Measurements from ENCODE around the gene DHRS4. TPM values are rescaled to one million over a fixed set of nuclear protein-coding genes. Genes with fewer than 3 reads are reported as not detected.

DHRS4 gene
- total and polyA plus RNA-seq, 2 of the 13 experiments (the other 11 are each of a cell fraction or from before 2014, with no cell fraction given): 23.9 to 45.1 TPM

DNA sequence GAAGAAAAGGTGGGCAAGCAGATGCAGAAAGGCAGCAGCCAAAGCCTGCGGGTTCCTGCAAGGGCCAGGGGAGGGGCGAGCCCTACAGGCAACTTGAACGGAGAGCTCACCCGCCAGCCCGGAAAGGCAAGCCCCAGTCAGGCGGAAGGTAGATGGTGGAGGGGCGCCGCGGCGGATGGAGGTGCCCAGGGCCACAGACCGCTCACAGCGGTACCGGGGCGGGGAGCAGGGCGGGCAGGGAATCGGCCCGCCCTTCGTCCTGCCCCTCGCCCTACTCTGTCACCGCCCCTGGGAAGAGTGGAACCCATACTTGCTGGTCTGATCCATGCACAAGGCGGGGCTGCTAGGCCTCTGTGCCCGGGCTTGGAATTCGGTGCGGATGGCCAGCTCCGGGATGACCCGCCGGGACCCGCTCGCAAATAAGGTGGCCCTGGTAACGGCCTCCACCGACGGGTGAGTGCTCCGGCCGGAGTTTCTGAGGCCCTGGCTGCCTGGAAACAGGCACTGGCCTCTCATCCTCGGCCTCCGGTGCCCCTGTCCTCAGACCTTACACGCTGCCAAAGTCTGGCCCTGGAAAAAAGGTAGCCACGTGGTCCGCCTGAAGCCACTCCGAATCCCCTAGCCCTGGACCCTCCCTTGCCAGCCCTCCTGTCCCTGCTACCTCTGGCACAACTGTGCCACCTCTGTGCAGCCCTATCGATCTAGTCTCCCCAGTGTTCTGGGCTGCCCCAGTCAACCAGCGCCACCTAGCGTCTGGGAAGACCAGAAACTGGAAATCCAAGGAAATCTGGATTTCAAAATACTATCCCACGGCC is at the start of gene DHRS4 (continued):
- TF ChIP-seq, protein P1, sequence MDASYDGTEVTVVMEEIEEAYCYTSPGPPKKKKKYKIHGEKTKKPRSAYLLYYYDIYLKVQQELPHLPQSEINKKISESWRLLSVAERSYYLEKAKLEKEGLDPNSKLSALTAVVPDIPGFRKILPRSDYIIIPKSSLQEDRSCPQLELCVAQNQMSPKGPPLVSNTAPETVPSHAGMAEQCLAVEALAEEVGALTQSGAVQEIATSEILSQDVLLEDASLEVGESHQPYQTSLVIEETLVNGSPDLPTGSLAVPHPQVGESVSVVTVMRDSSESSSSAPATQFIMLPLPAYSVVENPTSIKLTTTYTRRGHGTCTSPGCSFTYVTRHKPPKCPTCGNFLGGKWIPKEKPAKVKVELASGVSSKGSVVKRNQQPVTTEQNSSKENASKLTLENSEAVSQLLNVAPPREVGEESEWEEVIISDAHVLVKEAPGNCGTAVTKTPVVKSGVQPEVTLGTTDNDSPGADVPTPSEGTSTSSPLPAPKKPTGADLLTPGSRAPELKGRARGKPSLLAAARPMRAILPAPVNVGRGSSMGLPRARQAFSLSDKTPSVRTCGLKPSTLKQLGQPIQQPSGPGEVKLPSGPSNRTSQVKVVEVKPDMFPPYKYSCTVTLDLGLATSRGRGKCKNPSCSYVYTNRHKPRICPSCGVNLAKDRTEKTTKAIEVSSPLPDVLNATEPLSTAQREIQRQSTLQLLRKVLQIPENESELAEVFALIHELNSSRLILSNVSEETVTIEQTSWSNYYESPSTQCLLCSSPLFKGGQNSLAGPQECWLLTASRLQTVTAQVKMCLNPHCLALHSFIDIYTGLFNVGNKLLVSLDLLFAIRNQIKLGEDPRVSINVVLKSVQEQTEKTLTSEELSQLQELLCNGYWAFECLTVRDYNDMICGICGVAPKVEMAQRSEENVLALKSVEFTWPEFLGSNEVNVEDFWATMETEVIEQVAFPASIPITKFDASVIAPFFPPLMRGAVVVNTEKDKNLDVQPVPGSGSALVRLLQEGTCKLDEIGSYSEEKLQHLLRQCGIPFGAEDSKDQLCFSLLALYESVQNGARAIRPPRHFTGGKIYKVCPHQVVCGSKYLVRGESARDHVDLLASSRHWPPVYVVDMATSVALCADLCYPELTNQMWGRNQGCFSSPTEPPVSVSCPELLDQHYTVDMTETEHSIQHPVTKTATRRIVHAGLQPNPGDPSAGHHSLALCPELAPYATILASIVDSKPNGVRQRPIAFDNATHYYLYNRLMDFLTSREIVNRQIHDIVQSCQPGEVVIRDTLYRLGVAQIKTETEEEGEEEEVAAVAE (CRISPR knock-in tag; IDR thresholded peaks at IDR 0.05; ENCODE audit: borderline replicate concordance): peak; percentile 76
- TF ChIP-seq, protein P2, sequence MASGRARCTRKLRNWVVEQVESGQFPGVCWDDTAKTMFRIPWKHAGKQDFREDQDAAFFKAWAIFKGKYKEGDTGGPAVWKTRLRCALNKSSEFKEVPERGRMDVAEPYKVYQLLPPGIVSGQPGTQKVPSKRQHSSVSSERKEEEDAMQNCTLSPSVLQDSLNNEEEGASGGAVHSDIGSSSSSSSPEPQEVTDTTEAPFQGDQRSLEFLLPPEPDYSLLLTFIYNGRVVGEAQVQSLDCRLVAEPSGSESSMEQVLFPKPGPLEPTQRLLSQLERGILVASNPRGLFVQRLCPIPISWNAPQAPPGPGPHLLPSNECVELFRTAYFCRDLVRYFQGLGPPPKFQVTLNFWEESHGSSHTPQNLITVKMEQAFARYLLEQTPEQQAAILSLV (CRISPR knock-in tag; IDR thresholded peaks at IDR 0.05; ENCODE audit: borderline replicate concordance): peak; percentile 98
- TF ChIP-seq TARDBP (CRISPR knock-in tag; IDR thresholded peaks at IDR 0.05): peak; percentile 87
- TF ChIP-seq, protein P3, sequence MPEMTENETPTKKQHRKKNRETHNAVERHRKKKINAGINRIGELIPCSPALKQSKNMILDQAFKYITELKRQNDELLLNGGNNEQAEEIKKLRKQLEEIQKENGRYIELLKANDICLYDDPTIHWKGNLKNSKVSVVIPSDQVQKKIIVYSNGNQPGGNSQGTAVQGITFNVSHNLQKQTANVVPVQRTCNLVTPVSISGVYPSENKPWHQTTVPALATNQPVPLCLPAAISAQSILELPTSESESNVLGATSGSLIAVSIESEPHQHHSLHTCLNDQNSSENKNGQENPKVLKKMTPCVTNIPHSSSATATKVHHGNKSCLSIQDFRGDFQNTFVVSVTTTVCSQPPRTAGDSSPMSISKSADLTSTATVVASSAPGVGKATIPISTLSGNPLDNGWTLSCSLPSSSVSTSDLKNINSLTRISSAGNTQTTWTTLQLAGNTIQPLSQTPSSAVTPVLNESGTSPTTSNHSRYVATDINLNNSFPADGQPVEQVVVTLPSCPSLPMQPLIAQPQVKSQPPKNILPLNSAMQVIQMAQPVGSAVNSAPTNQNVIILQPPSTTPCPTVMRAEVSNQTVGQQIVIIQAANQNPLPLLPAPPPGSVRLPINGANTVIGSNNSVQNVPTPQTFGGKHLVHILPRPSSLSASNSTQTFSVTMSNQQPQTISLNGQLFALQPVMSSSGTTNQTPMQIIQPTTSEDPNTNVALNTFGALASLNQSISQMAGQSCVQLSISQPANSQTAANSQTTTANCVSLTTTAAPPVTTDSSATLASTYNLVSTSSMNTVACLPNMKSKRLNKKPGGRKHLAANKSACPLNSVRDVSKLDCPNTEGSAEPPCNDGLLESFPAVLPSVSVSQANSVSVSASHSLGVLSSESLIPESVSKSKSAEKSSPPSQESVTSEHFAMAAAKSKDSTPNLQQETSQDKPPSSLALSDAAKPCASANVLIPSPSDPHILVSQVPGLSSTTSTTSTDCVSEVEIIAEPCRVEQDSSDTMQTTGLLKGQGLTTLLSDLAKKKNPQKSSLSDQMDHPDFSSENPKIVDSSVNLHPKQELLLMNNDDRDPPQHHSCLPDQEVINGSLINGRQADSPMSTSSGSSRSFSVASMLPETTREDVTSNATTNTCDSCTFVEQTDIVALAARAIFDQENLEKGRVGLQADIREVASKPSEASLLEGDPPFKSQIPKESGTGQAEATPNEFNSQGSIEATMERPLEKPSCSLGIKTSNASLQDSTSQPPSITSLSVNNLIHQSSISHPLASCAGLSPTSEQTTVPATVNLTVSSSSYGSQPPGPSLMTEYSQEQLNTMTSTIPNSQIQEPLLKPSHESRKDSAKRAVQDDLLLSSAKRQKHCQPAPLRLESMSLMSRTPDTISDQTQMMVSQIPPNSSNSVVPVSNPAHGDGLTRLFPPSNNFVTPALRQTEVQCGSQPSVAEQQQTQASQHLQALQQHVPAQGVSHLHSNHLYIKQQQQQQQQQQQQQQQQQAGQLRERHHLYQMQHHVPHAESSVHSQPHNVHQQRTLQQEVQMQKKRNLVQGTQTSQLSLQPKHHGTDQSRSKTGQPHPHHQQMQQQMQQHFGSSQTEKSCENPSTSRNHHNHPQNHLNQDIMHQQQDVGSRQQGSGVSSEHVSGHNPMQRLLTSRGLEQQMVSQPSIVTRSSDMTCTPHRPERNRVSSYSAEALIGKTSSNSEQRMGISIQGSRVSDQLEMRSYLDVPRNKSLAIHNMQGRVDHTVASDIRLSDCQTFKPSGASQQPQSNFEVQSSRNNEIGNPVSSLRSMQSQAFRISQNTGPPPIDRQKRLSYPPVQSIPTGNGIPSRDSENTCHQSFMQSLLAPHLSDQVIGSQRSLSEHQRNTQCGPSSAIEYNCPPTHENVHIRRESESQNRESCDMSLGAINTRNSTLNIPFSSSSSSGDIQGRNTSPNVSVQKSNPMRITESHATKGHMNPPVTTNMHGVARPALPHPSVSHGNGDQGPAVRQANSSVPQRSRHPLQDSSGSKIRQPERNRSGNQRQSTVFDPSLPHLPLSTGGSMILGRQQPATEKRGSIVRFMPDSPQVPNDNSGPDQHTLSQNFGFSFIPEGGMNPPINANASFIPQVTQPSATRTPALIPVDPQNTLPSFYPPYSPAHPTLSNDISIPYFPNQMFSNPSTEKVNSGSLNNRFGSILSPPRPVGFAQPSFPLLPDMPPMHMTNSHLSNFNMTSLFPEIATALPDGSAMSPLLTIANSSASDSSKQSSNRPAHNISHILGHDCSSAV (CRISPR knock-in tag; IDR thresholded peaks at IDR 0.05; ENCODE audit: borderline replicate concordance): peak; percentile 95; the same call in 1 of the 2 replicates
- peak; percentile 92 for TF ChIP-seq ZSCAN31 (CRISPR knock-in tag; IDR thresholded peaks at IDR 0.05; ENCODE audit: low read depth)
- TF ChIP-seq, protein P4, sequence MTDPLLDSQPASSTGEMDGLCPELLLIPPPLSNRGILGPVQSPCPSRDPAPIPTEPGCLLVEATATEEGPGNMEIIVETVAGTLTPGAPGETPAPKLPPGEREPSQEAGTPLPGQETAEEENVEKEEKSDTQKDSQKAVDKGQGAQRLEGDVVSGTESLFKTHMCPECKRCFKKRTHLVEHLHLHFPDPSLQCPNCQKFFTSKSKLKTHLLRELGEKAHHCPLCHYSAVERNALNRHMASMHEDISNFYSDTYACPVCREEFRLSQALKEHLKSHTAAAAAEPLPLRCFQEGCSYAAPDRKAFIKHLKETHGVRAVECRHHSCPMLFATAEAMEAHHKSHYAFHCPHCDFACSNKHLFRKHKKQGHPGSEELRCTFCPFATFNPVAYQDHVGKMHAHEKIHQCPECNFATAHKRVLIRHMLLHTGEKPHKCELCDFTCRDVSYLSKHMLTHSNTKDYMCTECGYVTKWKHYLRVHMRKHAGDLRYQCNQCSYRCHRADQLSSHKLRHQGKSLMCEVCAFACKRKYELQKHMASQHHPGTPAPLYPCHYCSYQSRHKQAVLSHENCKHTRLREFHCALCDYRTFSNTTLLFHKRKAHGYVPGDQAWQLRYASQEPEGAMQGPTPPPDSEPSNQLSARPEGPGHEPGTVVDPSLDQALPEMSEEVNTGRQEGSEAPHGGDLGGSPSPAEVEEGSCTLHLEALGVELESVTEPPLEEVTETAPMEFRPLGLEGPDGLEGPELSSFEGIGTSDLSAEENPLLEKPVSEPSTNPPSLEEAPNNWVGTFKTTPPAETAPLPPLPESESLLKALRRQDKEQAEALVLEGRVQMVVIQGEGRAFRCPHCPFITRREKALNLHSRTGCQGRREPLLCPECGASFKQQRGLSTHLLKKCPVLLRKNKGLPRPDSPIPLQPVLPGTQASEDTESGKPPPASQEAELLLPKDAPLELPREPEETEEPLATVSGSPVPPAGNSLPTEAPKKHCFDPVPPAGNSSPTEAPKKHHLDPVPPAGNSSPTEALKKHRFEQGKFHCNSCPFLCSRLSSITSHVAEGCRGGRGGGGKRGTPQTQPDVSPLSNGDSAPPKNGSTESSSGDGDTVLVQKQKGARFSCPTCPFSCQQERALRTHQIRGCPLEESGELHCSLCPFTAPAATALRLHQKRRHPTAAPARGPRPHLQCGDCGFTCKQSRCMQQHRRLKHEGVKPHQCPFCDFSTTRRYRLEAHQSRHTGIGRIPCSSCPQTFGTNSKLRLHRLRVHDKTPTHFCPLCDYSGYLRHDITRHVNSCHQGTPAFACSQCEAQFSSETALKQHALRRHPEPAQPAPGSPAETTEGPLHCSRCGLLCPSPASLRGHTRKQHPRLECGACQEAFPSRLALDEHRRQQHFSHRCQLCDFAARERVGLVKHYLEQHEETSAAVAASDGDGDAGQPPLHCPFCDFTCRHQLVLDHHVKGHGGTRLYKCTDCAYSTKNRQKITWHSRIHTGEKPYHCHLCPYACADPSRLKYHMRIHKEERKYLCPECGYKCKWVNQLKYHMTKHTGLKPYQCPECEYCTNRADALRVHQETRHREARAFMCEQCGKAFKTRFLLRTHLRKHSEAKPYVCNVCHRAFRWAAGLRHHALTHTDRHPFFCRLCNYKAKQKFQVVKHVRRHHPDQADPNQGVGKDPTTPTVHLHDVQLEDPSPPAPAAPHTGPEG (CRISPR knock-in tag; IDR thresholded peaks at IDR 0.05): peak; percentile 97
